Esophagus (tissue), 2 donors: ENCODE measurements around the gene PMS2. TPM values are rescaled to one million over a fixed set of nuclear protein-coding genes. Genes with fewer than 3 reads are reported as not detected.
"Not testable (repeated sequence)": the region's sequence is repeated elsewhere in the genome, so short reads cannot be mapped to it uniquely, and the experiment has no call there.

Experiments used
- H3K27ac ChIP-seq, 2 donors: one replicate each; pipeline ENCODE4 v1.5.1; 2013; ENCODE audit warnings: low read depth in 2 of 2, mild to moderate bottlenecking in 2 of 2, inconsistent platforms in 1 of 2, low read length in 1 of 2, moderate library complexity in 1 of 2
- H3K27me3 ChIP-seq, 2 donors: one replicate each; pipeline ENCODE4 v1.6.1; 2013; ENCODE audit warnings: low read length in 2 of 2, control low read depth in 1 of 2, mild to moderate bottlenecking in 1 of 2; ENCODE audit not compliant: insufficient read depth in 2 of 2, control insufficient read depth in 1 of 2
- H3K36me3 ChIP-seq, 2 donors: one replicate each; pipeline ENCODE4 v1.6.1; 2013; ENCODE audit warnings: low read length in 1 of 2; ENCODE audit not compliant: control insufficient read depth in 2 of 2, insufficient read depth in 2 of 2
- H3K4me1 ChIP-seq, 2 donors: one replicate each; pipeline ENCODE4 v1.6.1; 2013; ENCODE audit warnings: low read length in 1 of 2; ENCODE audit not compliant: control insufficient read depth in 2 of 2, insufficient read depth in 2 of 2
- H3K4me3 ChIP-seq, 2 donors: one replicate each; pipeline ENCODE4 v1.5.1; 2013; ENCODE audit warnings: low read length in 2 of 2, mild to moderate bottlenecking in 2 of 2, low read depth in 1 of 2, moderate library complexity in 1 of 2
- H3K9me3 ChIP-seq, 2 donors: one replicate each; pipeline ENCODE4 v1.6.1; 2013; ENCODE audit warnings: mild to moderate bottlenecking in 2 of 2, low read depth in 1 of 2, low read length in 1 of 2, moderate library complexity in 1 of 2; ENCODE audit not compliant: control insufficient read depth in 2 of 2, insufficient read depth in 1 of 2
- WGBS, 2 donors: extraction: QIAGEN DNeasy Blood & Tissue Kit; methylation state at CpG; one replicate each; pipeline ENCODE4 v1.1.7; 2013; 5-methylcytosine and 5-hydroxymethylcytosine counted together
- polyA plus RNA-seq, 2 donors: library from polyadenylated mRNA; stranded (reverse); fragments of 200-250 nt; gene quantifications; one replicate each; pipeline ENCODE4 v1.2.3, GENCODE V29; 2013
- donor health status: healthy with polysubstance abuse.
- donor health status: Bipolar disorder and iron deficiency.

PMS2 gene
- polyA plus RNA-seq: 1 to 10 TPM; 3.3 to 5.6 TPM

- H3K36me3 ChIP-seq: no peaks in the 10 kb centered on the region
- 0 to 1% methylated on average over 82 to 84 of the region's 84 CpGs for WGBS, 2 donors
- no peaks in the 10 kb centered on the region for H3K4me1 ChIP-seq
- no peaks in the 10 kb centered on the region for H3K27me3 ChIP-seq
- H3K9me3 ChIP-seq: no peaks in the 10 kb centered on the region
- H3K27ac ChIP-seq: peak within 1 kb of the TSS; percentile 96 to 97
- H3K4me3 ChIP-seq: peak within 1 kb of the TSS; percentile 72 to 84
Observed at GRCh38 chr7:6008668-6009611, at the start of gene PMS2, which contains the start of gene AIMP2. Gene PMS2 (minus strand): TSS chr7:6009049. CDS start chr7:6009019, 30 bp downstream. Gene AIMP2 (plus strand): TSS chr7:6009272. CDS start chr7:6009364, 92 bp downstream.

- Histone ChIP-seq H3K36me3 (peaks cover 0 to 2% of the 10 kb centered on the region in 2 donors), H3K4me3 (peak overlapping the region in 1 of 2 donors; percentile 74), H3K9me3 (no peaks in the 10 kb centered on the region), H3K27me3 (no peaks in the 10 kb centered on the region), H3K27ac (no peak overlapping the region), H3K4me1 (no peaks in the 10 kb centered on the region)
- 47 to 51% methylated on average over 14 of the region's 14 CpGs for WGBS, 2 donors
Observed at GRCh38 chr7:6057316-6058129, 48.7 kb upstream of the PMS2 start.

- H3K27ac ChIP-seq: no peak overlapping the region
- peaks cover 0 to 2% of the 10 kb centered on the region in 2 donors for H3K36me3 ChIP-seq
- no peaks in the 10 kb centered on the region for H3K4me1 ChIP-seq
- no peak overlapping the region for H3K4me3 ChIP-seq
- no peaks in the 10 kb centered on the region for H3K9me3 ChIP-seq
- WGBS, 2 donors: 62 to 69% methylated on average over 1 of the region's 1 CpG
- H3K27me3 ChIP-seq: no peaks in the 10 kb centered on the region
Observed at GRCh38 chr7:6056616-6057015, 47.8 kb upstream of the PMS2 start.

GRCh38 chr7:6051185-6051584 is 42.3 kb upstream of the PMS2 start:
- not testable (repeated sequence) for H3K27ac ChIP-seq, H3K4me1 ChIP-seq, H3K9me3 ChIP-seq, H3K27me3 ChIP-seq, H3K36me3 ChIP-seq, H3K4me3 ChIP-seq
- 94 to 97% methylated on average over 9 of the region's 9 CpGs for WGBS, 2 donors

GRCh38 chr7:6049780-6050179 is 40.9 kb upstream of the PMS2 start:
- Histone ChIP-seq H3K36me3 (peaks cover 3 to 7% of the 10 kb centered on the region in 2 donors), H3K27me3 (no peaks in the 10 kb centered on the region), H3K9me3 (no peaks in the 10 kb centered on the region), H3K4me1 (no peaks in the 10 kb centered on the region), H3K4me3 (no peak overlapping the region), H3K27ac (no peak overlapping the region)
- WGBS, 2 donors: 70 to 79% methylated on average over 4 of the region's 4 CpGs

GRCh38 chr7:6035686-6036085 is 26.8 kb upstream of the PMS2 start:
- Histone ChIP-seq H3K27me3 (no peaks in the 10 kb centered on the region), H3K4me3 (no peak overlapping the region), H3K4me1 (no peaks in the 10 kb centered on the region), H3K9me3 (no peaks in the 10 kb centered on the region), H3K27ac (no peak overlapping the region), H3K36me3 (peaks cover 8 to 24% of the 10 kb centered on the region in 2 donors)
- 91 to 94% methylated on average over 13 of the region's 13 CpGs for WGBS, 2 donors

- H3K36me3 ChIP-seq: peaks cover 8 to 22% of the 10 kb centered on the region in 2 donors
- H3K9me3 ChIP-seq: no peaks in the 10 kb centered on the region
- H3K4me3 ChIP-seq: no peak overlapping the region
- no peak overlapping the region for H3K27ac ChIP-seq
- WGBS, 2 donors: 92 to 94% methylated on average over 10 of the region's 10 CpGs
- no peaks in the 10 kb centered on the region for H3K4me1 ChIP-seq
- no peaks in the 10 kb centered on the region for H3K27me3 ChIP-seq
Observed at GRCh38 chr7:6035165-6035564, 26.3 kb upstream of the PMS2 start.

GRCh38 chr7:6032641-6033040 is 23.8 kb upstream of the PMS2 start:
- WGBS, 2 donors: 85 to 88% methylated on average over 7 of the region's 7 CpGs
- no peaks in the 10 kb centered on the region for H3K9me3 ChIP-seq
- no peaks in the 10 kb centered on the region for H3K4me1 ChIP-seq
- no peak overlapping the region for H3K27ac ChIP-seq
- H3K27me3 ChIP-seq: no peaks in the 10 kb centered on the region
- peaks cover 10 to 20% of the 10 kb centered on the region in 2 donors for H3K36me3 ChIP-seq
- H3K4me3 ChIP-seq: no peak overlapping the region

- Histone ChIP-seq H3K9me3 (no peaks in the 10 kb centered on the region), H3K4me1 (no peaks in the 10 kb centered on the region), H3K36me3 (peaks cover 9 to 20% of the 10 kb centered on the region in 2 donors), H3K27me3 (no peaks in the 10 kb centered on the region), H3K4me3 (no peak overlapping the region), H3K27ac (no peak overlapping the region)
- WGBS, 2 donors: 75 to 81% methylated on average over 5 of the region's 5 CpGs
Observed at GRCh38 chr7:6032167-6032566, 23.3 kb upstream of the PMS2 start.
